B cell (primary cell): ENCODE data around the gene SKAP1.

ENCODE experiments used
- EZH2 ChIP-seq: IDR thresholded peaks from 2 replicates; pipeline ENCODE4 v1.6.1; 2012; ENCODE audit warnings: borderline replicate concordance, low read depth, mild to moderate bottlenecking, moderate library complexity, low read length; ENCODE audit not compliant: insufficient read depth, poor library complexity, severe bottlenecking
- TF ChIP-seq, protein P1 (sequence below): fragments of 200-600 bp; IDR thresholded peaks from one replicate; pipeline ENCODE4 v1.8.0; 2022; ENCODE audit warnings: antibody characterized with exemption, mild to moderate bottlenecking

- TF ChIP-seq, protein P1, sequence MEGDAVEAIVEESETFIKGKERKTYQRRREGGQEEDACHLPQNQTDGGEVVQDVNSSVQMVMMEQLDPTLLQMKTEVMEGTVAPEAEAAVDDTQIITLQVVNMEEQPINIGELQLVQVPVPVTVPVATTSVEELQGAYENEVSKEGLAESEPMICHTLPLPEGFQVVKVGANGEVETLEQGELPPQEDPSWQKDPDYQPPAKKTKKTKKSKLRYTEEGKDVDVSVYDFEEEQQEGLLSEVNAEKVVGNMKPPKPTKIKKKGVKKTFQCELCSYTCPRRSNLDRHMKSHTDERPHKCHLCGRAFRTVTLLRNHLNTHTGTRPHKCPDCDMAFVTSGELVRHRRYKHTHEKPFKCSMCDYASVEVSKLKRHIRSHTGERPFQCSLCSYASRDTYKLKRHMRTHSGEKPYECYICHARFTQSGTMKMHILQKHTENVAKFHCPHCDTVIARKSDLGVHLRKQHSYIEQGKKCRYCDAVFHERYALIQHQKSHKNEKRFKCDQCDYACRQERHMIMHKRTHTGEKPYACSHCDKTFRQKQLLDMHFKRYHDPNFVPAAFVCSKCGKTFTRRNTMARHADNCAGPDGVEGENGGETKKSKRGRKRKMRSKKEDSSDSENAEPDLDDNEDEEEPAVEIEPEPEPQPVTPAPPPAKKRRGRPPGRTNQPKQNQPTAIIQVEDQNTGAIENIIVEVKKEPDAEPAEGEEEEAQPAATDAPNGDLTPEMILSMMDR = no peak
- TF ChIP-seq EZH2 = no peak
Observed at GRCh38 chr17:48134912-48135480, 295.0 kb downstream of the SKAP1 start.
